ENCODE measurements around the gene MRPL49. TPM values are rescaled to one million over a fixed set of nuclear protein-coding genes. Genes with fewer than 3 reads are reported as not detected.

The MRPL49 gene
- total and polyA plus RNA-seq, 9 of the 15 experiments (the other 6 are each of a cell fraction or from before 2014, with no cell fraction given), result 74.3 to 132 (median 91.2) TPM

DNA sequence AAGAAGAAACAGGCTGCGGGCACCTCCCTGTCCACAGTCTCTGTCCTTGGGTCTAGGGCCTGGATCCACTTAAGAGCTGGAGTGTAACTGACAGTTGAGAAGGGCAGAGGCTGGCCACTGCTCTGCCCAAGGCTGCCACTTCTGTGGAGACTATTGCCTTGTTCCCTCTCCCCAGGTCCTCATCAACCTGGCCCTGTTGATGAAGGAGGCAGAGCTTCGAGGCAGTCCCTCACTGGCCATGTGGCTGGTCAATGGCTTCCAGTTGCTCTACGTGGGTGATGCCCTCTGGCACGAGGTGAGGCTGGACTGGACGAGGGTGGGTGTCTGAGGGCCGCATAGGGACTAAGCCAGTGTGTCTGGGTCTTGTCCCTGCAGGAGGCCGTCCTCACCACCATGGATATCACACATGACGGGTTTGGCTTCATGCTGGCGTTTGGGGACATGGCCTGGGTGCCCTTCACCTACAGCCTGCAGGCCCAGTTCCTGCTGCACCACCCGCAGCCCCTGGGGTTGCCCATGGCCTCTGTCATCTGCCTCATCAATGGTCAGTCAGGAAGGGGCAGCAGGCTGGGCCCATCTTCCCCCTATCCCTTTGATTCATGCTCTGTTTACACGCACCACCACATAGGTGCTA, 7.5 kb upstream of the MRPL49 start (continued):
- TF ChIP-seq MCM3 (IDR thresholded peaks at IDR 0.05) (no peak), MEF2D (tag; conservative IDR thresholded peaks at IDR 0.05; ENCODE audit: low read depth) (no peak), TCF7L2 (IDR thresholded peaks at IDR 0.05; ENCODE audit: low read depth, low read length) (no peak), POLR2G (IDR thresholded peaks at IDR 0.05; ENCODE audit: low read depth, low read length) (peak; percentile 67), MAX (CRISPR knock-in tag; IDR thresholded peaks at IDR 0.05) (peak; percentile 37), NR1H2 (CRISPR knock-in tag; IDR thresholded peaks at IDR 0.05) (no peak), MED1 (CRISPR knock-in tag; IDR thresholded peaks at IDR 0.05; ENCODE audit: borderline replicate concordance) (no peak), TAF7 (tag; IDR thresholded peaks at IDR 0.05) (no peak), RBM34 (IDR thresholded peaks at IDR 0.05; ENCODE audit: borderline replicate concordance, insufficient read depth, low read length) (no peak), RBBP5 (IDR thresholded peaks at IDR 0.05; ENCODE audit: borderline replicate concordance, insufficient read depth, low read length, poor library complexity, severe bottlenecking) (no peak), FUS (optimal IDR thresholded peaks at IDR 0.05; ENCODE audit: low read depth, low read length) (no peak), RAD21 (CRISPR knock-in tag; conservative IDR thresholded peaks at IDR 0.05 in 1 of 2, IDR thresholded peaks at IDR 0.05 in 1 of 2) (no peak), POLR2A (conservative IDR thresholded peaks at IDR 0.05) (0 out of 2 replicates have a peak, but pooled peaks have one; percentile 4), SPI1 (IDR thresholded peaks at IDR 0.05; ENCODE audit: borderline replicate concordance, low read depth, low read length) (no peak), ETS2 (tag; IDR thresholded peaks at IDR 0.05; ENCODE audit: borderline replicate concordance, poor library complexity, severe bottlenecking) (no peak), ZNF584 (CRISPR knock-in tag; IDR thresholded peaks at IDR 0.05; ENCODE audit: low read depth) (no peak)
- TF ChIP-seq, protein P1, sequence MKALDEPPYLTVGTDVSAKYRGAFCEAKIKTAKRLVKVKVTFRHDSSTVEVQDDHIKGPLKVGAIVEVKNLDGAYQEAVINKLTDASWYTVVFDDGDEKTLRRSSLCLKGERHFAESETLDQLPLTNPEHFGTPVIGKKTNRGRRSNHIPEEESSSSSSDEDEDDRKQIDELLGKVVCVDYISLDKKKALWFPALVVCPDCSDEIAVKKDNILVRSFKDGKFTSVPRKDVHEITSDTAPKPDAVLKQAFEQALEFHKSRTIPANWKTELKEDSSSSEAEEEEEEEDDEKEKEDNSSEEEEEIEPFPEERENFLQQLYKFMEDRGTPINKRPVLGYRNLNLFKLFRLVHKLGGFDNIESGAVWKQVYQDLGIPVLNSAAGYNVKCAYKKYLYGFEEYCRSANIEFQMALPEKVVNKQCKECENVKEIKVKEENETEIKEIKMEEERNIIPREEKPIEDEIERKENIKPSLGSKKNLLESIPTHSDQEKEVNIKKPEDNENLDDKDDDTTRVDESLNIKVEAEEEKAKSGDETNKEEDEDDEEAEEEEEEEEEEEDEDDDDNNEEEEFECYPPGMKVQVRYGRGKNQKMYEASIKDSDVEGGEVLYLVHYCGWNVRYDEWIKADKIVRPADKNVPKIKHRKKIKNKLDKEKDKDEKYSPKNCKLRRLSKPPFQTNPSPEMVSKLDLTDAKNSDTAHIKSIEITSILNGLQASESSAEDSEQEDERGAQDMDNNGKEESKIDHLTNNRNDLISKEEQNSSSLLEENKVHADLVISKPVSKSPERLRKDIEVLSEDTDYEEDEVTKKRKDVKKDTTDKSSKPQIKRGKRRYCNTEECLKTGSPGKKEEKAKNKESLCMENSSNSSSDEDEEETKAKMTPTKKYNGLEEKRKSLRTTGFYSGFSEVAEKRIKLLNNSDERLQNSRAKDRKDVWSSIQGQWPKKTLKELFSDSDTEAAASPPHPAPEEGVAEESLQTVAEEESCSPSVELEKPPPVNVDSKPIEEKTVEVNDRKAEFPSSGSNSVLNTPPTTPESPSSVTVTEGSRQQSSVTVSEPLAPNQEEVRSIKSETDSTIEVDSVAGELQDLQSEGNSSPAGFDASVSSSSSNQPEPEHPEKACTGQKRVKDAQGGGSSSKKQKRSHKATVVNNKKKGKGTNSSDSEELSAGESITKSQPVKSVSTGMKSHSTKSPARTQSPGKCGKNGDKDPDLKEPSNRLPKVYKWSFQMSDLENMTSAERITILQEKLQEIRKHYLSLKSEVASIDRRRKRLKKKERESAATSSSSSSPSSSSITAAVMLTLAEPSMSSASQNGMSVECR (CRISPR knock-in tag; IDR thresholded peaks at IDR 0.05), result 0 out of 2 replicates have a peak, but pooled peaks have one; percentile 47
